K562 (cell line): ENCODE results near the gene TXNRD2. TPM values are rescaled to one million over a fixed set of nuclear protein-coding genes. Genes with fewer than 3 reads are reported as not detected.

Experiments used
- ATF3 ChIP-seq, 2 experiments: fragments of 450-650 bp in 1 of 2; sonication (generic) in 1 of 2; formaldehyde crosslinking in 1 of 2; IDR thresholded peaks in 1 of 2; conservative IDR thresholded peaks in 1 of 2; 2 replicates each; pipeline versions ENCODE4 v1.6.1 to v1.8.1; 2016 to 2023; ENCODE audit warnings: mild to moderate bottlenecking in 2 of 2, moderate library complexity in 2 of 2, inconsistent platforms in 1 of 2, missing genetic modification reagents in 1 of 2
- ATF4 ChIP-seq: fragments of 450-650 bp; formaldehyde crosslinking; IDR thresholded peaks from 2 replicates; pipeline ENCODE4 v1.4.0; 2022; ENCODE audit warnings: mild to moderate bottlenecking, moderate library complexity
- CBFA2T3 ChIP-seq: fragments of 450-650 bp; IDR thresholded peaks from 2 replicates; pipeline ENCODE4 v1.6.1; 2017
- CHD2 ChIP-seq: IDR thresholded peaks from 2 replicates; pipeline ENCODE4 v1.6.1; 2011; ENCODE audit warnings: low read depth, low read length
- E2F8 ChIP-seq: fragments of 450-650 bp; IDR thresholded peaks from 2 replicates; pipeline ENCODE4 v1.7.1; 2018; ENCODE audit warnings: mild to moderate bottlenecking, low read depth; ENCODE audit not compliant: partially characterized antibody
- HDAC2 ChIP-seq: fragments of 450-650 bp; IDR thresholded peaks from 2 replicates; pipeline ENCODE4 v1.6.1; 2016; ENCODE audit warnings: mild to moderate bottlenecking
- MCM7 ChIP-seq, 2 experiments: fragments of 450-650 bp; IDR thresholded peaks; 2 replicates each; pipeline ENCODE4 v1.6.1; 2016 to 2018
- MYC ChIP-seq, 2 experiments: fragments of 250-450 bp in 1 of 2; sonication (Bioruptor Pico) in 1 of 2; IDR thresholded peaks; 2 replicates each; pipeline versions ENCODE4 v1.5.1 to v1.6.1; 2012 to 2021; ENCODE audit warnings: low read depth in 2 of 2, borderline replicate concordance in 1 of 2, improper control_type of control experiment in 1 of 2, low read length in 1 of 2, mild to moderate bottlenecking in 1 of 2, moderate library complexity in 1 of 2
- NFIC ChIP-seq: fragments of 450-650 bp; IDR thresholded peaks from 2 replicates; pipeline ENCODE4 v1.6.1; 2017; ENCODE audit warnings: mild to moderate bottlenecking, inconsistent platforms
- PHF21A ChIP-seq: fragments of 450-650 bp; IDR thresholded peaks from 2 replicates; pipeline ENCODE4 v1.6.1; 2017; ENCODE audit warnings: low read depth, borderline replicate concordance
- PKNOX1 ChIP-seq: fragments of 450-650 bp; IDR thresholded peaks from 2 replicates; pipeline ENCODE4 v1.6.1; 2016
- POLR2AphosphoS5 ChIP-seq: IDR thresholded peaks from 2 replicates; pipeline ENCODE4 v1.6.1; 2011; ENCODE audit warnings: mild to moderate bottlenecking, low read depth, low read length, moderate library complexity; ENCODE audit not compliant: control insufficient read depth, insufficient read depth
- POLR2G ChIP-seq: fragments of 200-400 bp; formaldehyde crosslinking; IDR thresholded peaks from 2 replicates; pipeline ENCODE4 v1.6.1; 2017; ENCODE audit warnings: low read depth, mild to moderate bottlenecking, antibody characterized with exemption, low read length, moderate library complexity
- SAP30 ChIP-seq: fragments of 200-600 bp; sonication (generic); IDR thresholded peaks from 2 replicates; pipeline ENCODE4 v1.6.1; 2012; ENCODE audit warnings: borderline replicate concordance, low read depth, mild to moderate bottlenecking, moderate library complexity, low read length, control low read depth, inconsistent platforms; ENCODE audit not compliant: insufficient read depth, poor library complexity, severe bottlenecking
- STAT5B ChIP-seq: fragments of 250-450 bp; sonication (Bioruptor Pico); IDR thresholded peaks from 2 replicates; pipeline ENCODE4 v1.8.0; 2021; ENCODE audit warnings: mild to moderate bottlenecking, inconsistent platforms
- TCF7 ChIP-seq: sonication (generic); IDR thresholded peaks from 2 replicates; pipeline ENCODE4 v1.6.1; 2016; ENCODE audit warnings: antibody characterized with exemption, borderline replicate concordance
- ZNF76 ChIP-seq: fragments of 250-450 bp; sonication (Bioruptor Pico); IDR thresholded peaks from 2 replicates; pipeline ENCODE4 v1.4.0; 2020; ENCODE audit warnings: mild to moderate bottlenecking, moderate library complexity, borderline replicate concordance
- polyA plus RNA-seq, 8 experiments: library from polyadenylated mRNA; depleted of rRNA in 4 of 8; stranded (reverse) in 5 of 8; unstranded in 3 of 8; fragments of >200 nt; fragmentation: Nextera tagmentation in 2 of 8; fragmentation: Illumina TruSeq in 1 of 8; extraction: Ambion mirVana in 2 of 8; extraction: Trizol in 1 of 8; gene quantifications; 2 replicates each; pipeline versions ENCODE4 v1.2.1 to v1.2.3, GENCODE V29; 2011 to 2014; ENCODE audit warnings: inconsistent platforms in 1 of 8, missing spikeins in 1 of 8
- total RNA-seq, 7 experiments: library from RNA; depleted of rRNA in 6 of 7; stranded (reverse); fragments of >200 nt in 6 of 7; fragmentation: Illumina TruSeq in 2 of 7; extraction: Trizol in 2 of 7; gene quantifications; 2 replicates each; pipeline versions ENCODE4 v1.2.1 to v1.2.3, GENCODE V29; 2011 to 2021; ENCODE audit warnings: low replicate concordance in 1 of 7

Gene TXNRD2
- total and polyA plus RNA-seq, 9 of the 15 experiments (the other 6 are each of a cell fraction or from before 2014, with no cell fraction given) = 3.3 to 80.2 (median 49.4) TPM

- no peak for TF ChIP-seq ATF3 (IDR thresholded peaks at IDR 0.05)
- 0 out of 2 replicates have a peak, but pooled peaks have one; percentile 19 for TF ChIP-seq ATF3 (CRISPR knock-in tag; conservative IDR thresholded peaks at IDR 0.05)
- TF ChIP-seq PHF21A = no peak
- TF ChIP-seq TCF7 = no peak
- no peak for TF ChIP-seq CBFA2T3
- TF ChIP-seq ZNF76 (CRISPR knock-in tag) = no peak
- TF ChIP-seq HDAC2 = no peak
- no peak for TF ChIP-seq MYC (IDR thresholded peaks at IDR 0.05; ENCODE audit: low read depth, low read length)
- no peak for TF ChIP-seq MYC (CRISPR knock-in tag; IDR thresholded peaks at IDR 0.05; ENCODE audit: borderline replicate concordance, low read depth)
- TF ChIP-seq POLR2AphosphoS5 = peak; percentile 23; the same call in 1 of the 2 replicates
- TF ChIP-seq SAP30 = no peak
- no peak for TF ChIP-seq MCM7 (IDR thresholded peaks at IDR 0.05)
- peak; percentile 37; the same call in 1 of the 2 replicates for TF ChIP-seq CHD2
- no peak for TF ChIP-seq NFIC
- TF ChIP-seq E2F8 = no peak
- no peak for TF ChIP-seq PKNOX1
- 0 out of 2 replicates have a peak, but pooled peaks have one; percentile 11 for TF ChIP-seq ATF4
- peak; percentile 79 for TF ChIP-seq POLR2G
- TF ChIP-seq STAT5B (CRISPR knock-in tag) = no peak
These were observed 23.2 kb upstream of the TXNRD2 start (continued) for GRCh38 chr22:19964701-19965386.
